WTC11 (cell line): ENCODE measurements around the gene BABAM2. TPM values are rescaled to one million over a fixed set of nuclear protein-coding genes. Genes with fewer than 3 reads are reported as not detected.

ENCODE experiments used
- ATAC-seq: fragments of 200-7000 bp; cut with Tn5 transposase; 2 replicates; pipeline ENCODE4 v1.10.0; 2021; ENCODE audit warnings: mild to moderate bottlenecking, moderate library complexity
- CTCF ChIA-PET: fragments of 300-600 bp; sonication (Branson Sonifier 250); formaldehyde crosslinking; loops from one replicate; lab custom pipeline; 2021; ENCODE audit warnings: antibody characterized with exemption; lab: Charles Lee
- POLR2A ChIA-PET: fragments of 350-600 bp; sonication (Branson Sonifier 250); formaldehyde crosslinking; loops from one replicate; lab custom pipeline; 2021; ENCODE audit warnings: antibody characterized with exemption; lab: Charles Lee
- DNase-seq: peaks from one replicate; pipeline ENCODE4 v3.0.0; 2021; ENCODE audit warnings: low spot score
- H3K27ac Mint-ChIP-seq: 2 replicates; pipeline ENCODE4 v1.8.0; 2021; ENCODE audit warnings: mixed read lengths
- H3K27me3 Mint-ChIP-seq: 2 replicates; pipeline ENCODE4 v1.8.0; 2021; ENCODE audit warnings: low read depth, mild to moderate bottlenecking, moderate library complexity, mixed read lengths
- H3K36me3 Mint-ChIP-seq: 2 replicates; pipeline ENCODE4 v1.8.0; 2021; ENCODE audit warnings: mixed read lengths
- H3K4me1 Mint-ChIP-seq: 2 replicates; pipeline ENCODE4 v1.8.0; 2022; ENCODE audit warnings: mixed read lengths
- H3K4me3 Mint-ChIP-seq: 2 replicates; pipeline ENCODE4 v1.8.0; 2021; ENCODE audit warnings: mild to moderate bottlenecking, moderate library complexity, mixed read lengths
- H3K9me3 Mint-ChIP-seq: 2 replicates; pipeline ENCODE4 v1.8.0; 2021; ENCODE audit warnings: mixed read lengths
- AR ChIP-seq: fragments of 250-450 bp; sonication (Bioruptor Pico); IDR thresholded peaks from 2 replicates; pipeline ENCODE4 v1.9.0; 2021; ENCODE audit warnings: mild to moderate bottlenecking
- CREM ChIP-seq: sonication (generic); formaldehyde crosslinking; IDR thresholded peaks from 2 replicates; pipeline ENCODE4 v1.8.1; 2022; ENCODE audit warnings: mild to moderate bottlenecking, missing genetic modification reagents, moderate library complexity
- E2F4 ChIP-seq: sonication (generic); formaldehyde crosslinking; IDR thresholded peaks from 2 replicates; pipeline ENCODE4 v1.8.1; 2022; ENCODE audit warnings: low read depth, mild to moderate bottlenecking, moderate library complexity, missing genetic modification reagents, borderline replicate concordance
- ESRRA ChIP-seq: sonication (generic); formaldehyde crosslinking; IDR thresholded peaks from 2 replicates; pipeline ENCODE4 v1.8.1; 2022; ENCODE audit warnings: mild to moderate bottlenecking, missing genetic modification reagents, borderline replicate concordance
- FOXP4 ChIP-seq: sonication (generic); formaldehyde crosslinking; IDR thresholded peaks from 2 replicates; pipeline ENCODE4 v1.8.0; 2022; ENCODE audit warnings: mild to moderate bottlenecking, missing genetic modification reagents
- GABPB1 ChIP-seq: sonication (generic); formaldehyde crosslinking; IDR thresholded peaks from 2 replicates; pipeline ENCODE4 v1.8.1; 2023; ENCODE audit warnings: mild to moderate bottlenecking, missing genetic modification reagents
- HMGA2 ChIP-seq: fragments of 250-450 bp; sonication (Bioruptor Pico); IDR thresholded peaks from 2 replicates; pipeline ENCODE4 v1.4.0; 2021; ENCODE audit warnings: mild to moderate bottlenecking, moderate library complexity
- JAZF1 ChIP-seq: fragments of 250-450 bp; sonication (Bioruptor Pico); IDR thresholded peaks from 2 replicates; pipeline ENCODE4 v1.9.0; 2021; ENCODE audit warnings: moderate library complexity, mild to moderate bottlenecking, inconsistent platforms
- NFATC4 ChIP-seq: fragments of 250-450 bp; sonication (Bioruptor Pico); IDR thresholded peaks from 2 replicates; pipeline ENCODE4 v1.9.0; 2021; ENCODE audit warnings: mild to moderate bottlenecking
- RORB ChIP-seq: fragments of 250-450 bp; sonication (Bioruptor Pico); IDR thresholded peaks from 2 replicates; pipeline ENCODE4 v1.9.0; 2021; ENCODE audit warnings: mild to moderate bottlenecking
- USF2 ChIP-seq: sonication (generic); formaldehyde crosslinking; IDR thresholded peaks from 2 replicates; pipeline ENCODE4 v1.8.1; 2023; ENCODE audit warnings: mild to moderate bottlenecking, missing genetic modification reagents, moderate library complexity
- ZBTB21 ChIP-seq: sonication (generic); formaldehyde crosslinking; IDR thresholded peaks from 2 replicates; pipeline ENCODE4 v1.8.1; 2023; ENCODE audit warnings: mild to moderate bottlenecking, missing genetic modification reagents, borderline replicate concordance
- ZNF121 ChIP-seq: sonication (generic); formaldehyde crosslinking; IDR thresholded peaks from 2 replicates; pipeline ENCODE4 v1.8.0; 2023; ENCODE audit warnings: missing genetic modification reagents
- ZNF219 ChIP-seq: sonication (generic); formaldehyde crosslinking; IDR thresholded peaks from 2 replicates; pipeline ENCODE4 v1.8.0; 2023; ENCODE audit warnings: missing genetic modification reagents, mild to moderate bottlenecking, borderline replicate concordance
- ZNF317 ChIP-seq: sonication (generic); formaldehyde crosslinking; IDR thresholded peaks from 2 replicates; pipeline ENCODE4 v1.8.1; 2023; ENCODE audit warnings: low read depth, mild to moderate bottlenecking, moderate library complexity, missing genetic modification reagents, borderline replicate concordance
- ZNF396 ChIP-seq: fragments of 250-450 bp; sonication (Bioruptor Pico); IDR thresholded peaks from 2 replicates; pipeline ENCODE4 v1.8.0; 2021; ENCODE audit warnings: mild to moderate bottlenecking, moderate library complexity, borderline replicate concordance
- ZNF671 ChIP-seq: fragments of 250-450 bp; sonication (Bioruptor Pico); IDR thresholded peaks from 2 replicates; pipeline ENCODE4 v1.8.0; 2021; ENCODE audit warnings: mild to moderate bottlenecking
- total RNA-seq: library from RNA; stranded (reverse); gene quantifications from 3 replicates; pipeline ENCODE4 v1.2.3, GENCODE V29; 2021
- TF ChIP-seq, protein P1 (sequence below): fragments of 200-600 bp; IDR thresholded peaks from 2 replicates; pipeline ENCODE4 v1.8.0; 2022; ENCODE audit warnings: antibody characterized with exemption
- TF ChIP-seq, protein P2 (sequence below): sonication (generic); formaldehyde crosslinking; IDR thresholded peaks from 2 replicates; pipeline ENCODE4 v1.8.1; 2023; ENCODE audit warnings: mild to moderate bottlenecking, missing genetic modification reagents
- TF ChIP-seq, protein P3 (sequence below): fragments of 250-450 bp; sonication (Bioruptor Pico); IDR thresholded peaks from 2 replicates; pipeline ENCODE4 v2.1.2; 2022; ENCODE audit warnings: mild to moderate bottlenecking, moderate library complexity

Gene BABAM2
- total RNA-seq, 1 experiment from 2014 or later, result 16.5 TPM

- peaks cover 5% of the 10 kb centered on the region for H3K4me1 Mint-ChIP-seq
- H3K36me3 Mint-ChIP-seq, result no peaks in the 10 kb centered on the region
- H3K4me3 Mint-ChIP-seq, result no peak overlapping the region
- TF ChIP-seq USF2 (no peak), ZNF219 (CRISPR knock-in tag) (no peak), ZNF671 (CRISPR knock-in tag) (no peak), HMGA2 (CRISPR knock-in tag) (no peak), NFATC4 (CRISPR knock-in tag) (no peak), ZNF317 (CRISPR knock-in tag) (no peak), ZNF121 (CRISPR knock-in tag) (no peak), ESRRA (CRISPR knock-in tag) (no peak), ZBTB21 (CRISPR knock-in tag) (no peak), E2F4 (no peak), RORB (CRISPR knock-in tag) (no peak), JAZF1 (no peak)
- TF ChIP-seq, protein P1, sequence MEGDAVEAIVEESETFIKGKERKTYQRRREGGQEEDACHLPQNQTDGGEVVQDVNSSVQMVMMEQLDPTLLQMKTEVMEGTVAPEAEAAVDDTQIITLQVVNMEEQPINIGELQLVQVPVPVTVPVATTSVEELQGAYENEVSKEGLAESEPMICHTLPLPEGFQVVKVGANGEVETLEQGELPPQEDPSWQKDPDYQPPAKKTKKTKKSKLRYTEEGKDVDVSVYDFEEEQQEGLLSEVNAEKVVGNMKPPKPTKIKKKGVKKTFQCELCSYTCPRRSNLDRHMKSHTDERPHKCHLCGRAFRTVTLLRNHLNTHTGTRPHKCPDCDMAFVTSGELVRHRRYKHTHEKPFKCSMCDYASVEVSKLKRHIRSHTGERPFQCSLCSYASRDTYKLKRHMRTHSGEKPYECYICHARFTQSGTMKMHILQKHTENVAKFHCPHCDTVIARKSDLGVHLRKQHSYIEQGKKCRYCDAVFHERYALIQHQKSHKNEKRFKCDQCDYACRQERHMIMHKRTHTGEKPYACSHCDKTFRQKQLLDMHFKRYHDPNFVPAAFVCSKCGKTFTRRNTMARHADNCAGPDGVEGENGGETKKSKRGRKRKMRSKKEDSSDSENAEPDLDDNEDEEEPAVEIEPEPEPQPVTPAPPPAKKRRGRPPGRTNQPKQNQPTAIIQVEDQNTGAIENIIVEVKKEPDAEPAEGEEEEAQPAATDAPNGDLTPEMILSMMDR, result no peak
- TF ChIP-seq, protein P2, sequence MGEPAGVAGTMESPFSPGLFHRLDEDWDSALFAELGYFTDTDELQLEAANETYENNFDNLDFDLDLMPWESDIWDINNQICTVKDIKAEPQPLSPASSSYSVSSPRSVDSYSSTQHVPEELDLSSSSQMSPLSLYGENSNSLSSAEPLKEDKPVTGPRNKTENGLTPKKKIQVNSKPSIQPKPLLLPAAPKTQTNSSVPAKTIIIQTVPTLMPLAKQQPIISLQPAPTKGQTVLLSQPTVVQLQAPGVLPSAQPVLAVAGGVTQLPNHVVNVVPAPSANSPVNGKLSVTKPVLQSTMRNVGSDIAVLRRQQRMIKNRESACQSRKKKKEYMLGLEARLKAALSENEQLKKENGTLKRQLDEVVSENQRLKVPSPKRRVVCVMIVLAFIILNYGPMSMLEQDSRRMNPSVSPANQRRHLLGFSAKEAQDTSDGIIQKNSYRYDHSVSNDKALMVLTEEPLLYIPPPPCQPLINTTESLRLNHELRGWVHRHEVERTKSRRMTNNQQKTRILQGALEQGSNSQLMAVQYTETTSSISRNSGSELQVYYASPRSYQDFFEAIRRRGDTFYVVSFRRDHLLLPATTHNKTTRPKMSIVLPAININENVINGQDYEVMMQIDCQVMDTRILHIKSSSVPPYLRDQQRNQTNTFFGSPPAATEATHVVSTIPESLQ, result no peak
- ATAC-seq (no peak), DNase-seq (no peak)
- no peak overlapping the region for H3K27ac Mint-ChIP-seq
- no peaks in the 10 kb centered on the region for H3K9me3 Mint-ChIP-seq
- H3K27me3 Mint-ChIP-seq, result peaks cover 28% of the 10 kb centered on the region
- CTCF ChIA-PET, result no interaction called here
- POLR2A ChIA-PET, result no interaction called here
Measured at GRCh38 chr2:28375742-28376631, 485.5 kb downstream of the BABAM2 start.

DNA sequence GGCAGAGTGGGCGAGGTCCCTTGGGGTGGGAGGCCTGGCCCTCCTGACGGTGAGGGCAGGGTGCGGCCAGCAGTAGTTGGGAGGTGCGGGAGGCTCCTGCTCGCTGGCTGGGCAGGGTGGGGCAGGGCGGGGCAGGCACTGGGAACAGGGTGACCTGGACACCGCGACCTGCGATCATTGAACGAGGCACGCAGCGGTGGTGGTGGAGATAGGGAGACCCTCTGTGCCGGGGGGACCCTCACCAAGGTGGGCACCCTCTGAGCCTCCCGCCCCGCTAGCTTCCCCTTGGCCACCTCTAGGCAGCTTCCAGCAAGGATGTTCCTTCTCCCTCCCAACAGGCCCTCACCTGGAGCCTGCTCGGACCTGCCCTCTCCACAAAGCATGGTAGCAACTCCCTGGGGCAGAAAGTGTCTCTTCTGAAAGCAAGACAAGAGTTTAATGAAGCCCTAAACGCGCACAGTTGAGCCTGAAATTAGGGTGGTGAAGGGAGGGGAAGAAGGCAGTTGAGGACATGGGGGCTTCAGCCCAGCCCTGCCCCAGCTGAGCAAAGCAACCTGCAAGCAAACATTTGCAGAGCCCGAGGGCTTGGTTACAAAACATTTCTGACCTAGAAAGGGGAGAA is 486.8 kb downstream of the BABAM2 start:
- H3K9me3 Mint-ChIP-seq, result no peaks in the 10 kb centered on the region
- ChIA-PET POLR2A (no interaction called here), CTCF (no interaction called here)
- DNase-seq (no peak), ATAC-seq (no peak)
- no peak overlapping the region for H3K4me3 Mint-ChIP-seq
- no peaks in the 10 kb centered on the region for H3K36me3 Mint-ChIP-seq
- peaks cover 5% of the 10 kb centered on the region for H3K4me1 Mint-ChIP-seq
- H3K27ac Mint-ChIP-seq, result no peak overlapping the region
- H3K27me3 Mint-ChIP-seq, result peaks cover 36% of the 10 kb centered on the region
- TF ChIP-seq, protein P3, sequence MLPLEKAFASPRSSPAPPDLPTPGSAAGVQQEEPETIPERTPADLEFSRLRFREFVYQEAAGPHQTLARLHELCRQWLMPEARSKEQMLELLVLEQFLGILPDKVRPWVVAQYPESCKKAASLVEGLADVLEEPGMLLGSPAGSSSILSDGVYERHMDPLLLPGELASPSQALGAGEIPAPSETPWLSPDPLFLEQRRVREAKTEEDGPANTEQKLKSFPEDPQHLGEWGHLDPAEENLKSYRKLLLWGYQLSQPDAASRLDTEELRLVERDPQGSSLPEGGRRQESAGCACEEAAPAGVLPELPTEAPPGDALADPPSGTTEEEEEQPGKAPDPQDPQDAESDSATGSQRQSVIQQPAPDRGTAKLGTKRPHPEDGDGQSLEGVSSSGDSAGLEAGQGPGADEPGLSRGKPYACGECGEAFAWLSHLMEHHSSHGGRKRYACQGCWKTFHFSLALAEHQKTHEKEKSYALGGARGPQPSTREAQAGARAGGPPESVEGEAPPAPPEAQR (CRISPR knock-in tag), result no peak
- TF ChIP-seq CREM (CRISPR knock-in tag), result no peak
- TF ChIP-seq ZBTB21 (CRISPR knock-in tag), result no peak
- no peak for TF ChIP-seq AR (CRISPR knock-in tag)
- TF ChIP-seq GABPB1 (CRISPR knock-in tag), result no peak
- TF ChIP-seq ZNF396, result no peak
- TF ChIP-seq FOXP4, result no peak
